Activated T-helper 1 cell treated with Interleukin-2 at 50 U/mL for 16 hours (primary cell): Measurements from ENCODE around the gene ILKAP.
A peak's percentile ranks its signal among the peaks of the same experiment; 100 is the strongest.

Experiments used
- DNase-seq: peaks from one replicate; pipeline ENCODE4 v3.0.0-alpha.2; 2020; ENCODE audit warnings: low read depth

The ILKAP gene

DNA sequence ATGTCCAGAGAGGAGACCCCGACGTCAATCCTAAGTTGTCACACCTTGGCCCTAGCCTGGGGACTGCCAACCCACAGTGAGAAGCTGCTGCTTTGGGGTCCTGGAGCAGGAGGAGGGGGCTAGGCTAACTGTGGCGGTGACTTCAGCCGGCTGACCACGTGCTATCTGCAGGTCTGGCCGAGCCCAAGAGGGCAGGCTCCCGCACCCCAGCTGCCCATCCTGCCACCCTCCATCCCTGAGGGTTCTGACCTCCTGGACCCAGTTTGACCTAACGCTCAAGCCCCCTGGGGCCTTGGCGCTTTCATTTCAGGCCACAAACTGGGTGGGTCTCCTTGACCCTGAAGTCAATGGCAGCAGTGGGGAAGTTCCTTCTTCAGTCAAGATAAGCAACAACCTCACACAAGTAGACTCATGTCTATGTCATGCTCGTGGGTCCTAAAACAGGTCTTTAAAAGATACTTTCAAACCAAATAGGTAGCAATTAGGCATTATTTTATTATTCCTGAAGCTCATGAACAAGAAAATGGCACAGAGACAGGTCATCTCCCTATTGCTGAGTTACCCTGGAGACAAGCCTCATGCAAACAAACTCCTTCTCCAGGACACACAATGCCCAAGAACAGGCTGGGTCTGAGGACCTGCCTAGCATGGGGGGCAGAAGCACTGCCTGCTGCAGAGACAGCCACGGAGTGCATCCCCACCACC is 34.1 kb upstream of the ILKAP start:
- no peak for DNase-seq

DNA sequence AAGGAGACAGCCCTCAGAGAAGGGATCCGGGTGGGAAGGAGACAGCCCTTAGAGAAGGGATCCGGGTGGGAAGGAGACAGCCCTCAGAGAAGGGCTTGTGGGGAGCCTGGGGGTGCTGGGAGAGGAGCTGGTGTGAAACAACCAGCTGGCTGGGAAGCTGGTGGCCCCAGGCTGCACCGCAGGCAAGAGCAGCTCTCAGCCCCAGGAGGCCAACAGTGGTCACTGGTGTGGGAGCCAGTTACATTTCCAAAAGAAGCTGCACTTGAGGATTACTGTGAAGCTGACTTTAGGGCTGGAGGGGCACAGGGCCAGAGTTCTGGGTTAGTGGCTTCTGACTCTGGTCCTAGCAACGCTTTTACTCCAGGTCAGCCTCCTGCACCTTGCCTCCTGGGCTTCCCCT is 33.1 kb upstream of the ILKAP start:
- DNase-seq: no peak

DNA sequence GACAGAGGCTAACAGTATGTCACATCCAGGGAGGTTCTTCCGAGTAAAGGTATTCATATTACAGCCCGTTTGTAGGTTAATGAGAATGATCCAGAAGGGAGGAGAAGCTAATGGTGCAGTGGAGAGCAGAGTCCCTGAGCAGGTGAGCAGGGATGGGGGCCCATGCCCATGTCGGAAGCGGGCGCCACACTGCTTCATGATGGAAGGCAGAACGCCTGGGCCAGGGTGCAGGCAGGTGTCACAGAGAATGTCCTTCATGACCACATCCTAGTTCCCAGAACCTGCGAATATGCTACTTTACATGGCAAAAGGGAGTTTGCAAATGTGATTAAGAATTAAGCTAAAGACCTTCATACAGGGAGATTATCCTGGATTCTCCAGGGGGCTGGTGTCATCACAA is 32.4 kb upstream of the ILKAP start:
- DNase-seq: no peak

DNA sequence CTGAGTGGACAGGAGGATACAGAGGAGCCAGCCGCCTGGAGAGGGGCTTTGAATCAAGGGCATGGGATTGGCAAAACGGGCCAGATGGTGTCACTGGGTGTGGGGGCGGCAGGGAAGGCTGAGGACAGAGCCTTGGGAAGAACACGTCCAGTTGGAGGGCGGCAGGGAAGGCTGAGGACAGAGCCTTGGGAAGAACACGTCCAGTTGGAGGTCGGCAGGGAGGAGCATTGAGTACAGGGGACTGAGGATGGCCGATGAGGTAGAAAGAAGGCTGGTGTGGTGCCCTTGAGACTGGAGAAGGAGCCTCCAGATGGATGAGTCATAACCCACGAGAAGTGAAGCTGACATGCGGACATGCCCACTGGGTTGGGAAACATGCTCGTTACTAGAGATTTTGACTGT is 31.8 kb upstream of the ILKAP start:
- no peak for DNase-seq

DNA sequence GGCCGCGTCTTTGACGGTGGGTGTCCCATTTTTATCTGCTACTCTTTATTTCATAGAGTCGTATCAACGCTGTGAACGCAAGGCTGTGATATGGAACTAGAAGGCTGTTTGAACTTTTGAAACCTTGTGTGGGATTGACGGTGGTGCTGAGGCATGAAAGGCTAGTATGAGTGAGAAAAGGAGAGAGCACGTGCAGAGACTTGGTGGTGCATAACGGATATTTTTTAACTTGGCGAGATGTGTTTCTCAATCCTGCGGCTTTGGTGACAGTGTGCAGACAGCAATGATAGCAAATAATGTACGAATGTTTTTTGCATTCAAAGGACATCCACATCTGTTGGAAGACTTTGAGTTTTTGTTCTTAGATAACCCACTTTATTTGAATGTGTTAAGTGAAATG is 30.1 kb upstream of the ILKAP start:
- no peak for DNase-seq

DNA sequence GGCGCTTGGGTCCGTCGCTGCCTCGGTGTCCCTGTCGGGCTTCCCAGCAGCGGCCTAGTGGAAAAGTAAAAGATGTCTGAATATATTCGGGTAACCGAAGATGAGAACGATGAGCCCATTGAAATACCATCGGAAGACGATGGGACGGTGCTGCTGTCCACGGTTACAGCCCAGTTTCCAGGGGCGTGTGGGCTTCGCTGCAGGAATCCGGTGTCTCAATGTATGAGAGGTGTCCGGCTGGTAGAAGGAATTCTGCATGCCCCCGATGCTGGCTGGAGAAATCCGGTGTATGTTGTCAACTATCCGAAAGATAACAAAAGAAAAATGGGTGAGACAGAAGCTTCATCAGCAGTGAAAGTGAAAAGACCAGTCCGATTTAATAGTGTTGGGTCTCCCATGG is 28.3 kb upstream of the ILKAP start:
- no peak for DNase-seq

DNA sequence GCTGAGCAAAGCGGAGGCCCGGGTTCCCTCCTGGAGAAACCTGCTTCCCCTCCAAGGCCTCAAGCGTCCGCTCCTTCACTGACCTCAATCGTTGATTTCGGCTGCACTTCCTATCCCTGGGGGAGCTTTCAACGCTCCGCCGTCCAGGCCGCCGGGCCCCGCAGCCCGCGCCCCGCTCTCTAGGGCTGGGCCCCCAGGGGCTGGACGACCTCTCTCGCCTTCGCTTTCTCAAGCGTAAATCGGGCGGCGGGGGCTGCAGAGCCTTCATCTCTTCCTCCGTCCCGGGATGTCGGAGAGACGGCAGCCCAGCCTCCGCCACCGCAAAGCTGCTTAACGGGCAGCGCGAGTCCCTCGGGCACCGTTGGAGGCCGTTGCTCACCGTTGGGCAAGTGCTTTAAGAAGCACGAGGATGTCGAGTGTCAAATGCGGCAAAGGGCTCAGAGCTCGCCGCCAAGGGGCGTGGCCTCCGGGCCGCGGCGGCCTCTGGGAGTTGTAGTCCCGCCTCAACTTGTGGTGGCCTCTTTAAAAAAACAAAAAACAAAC is 27.8 kb upstream of the ILKAP start:
- peak; percentile 66 for DNase-seq

DNA sequence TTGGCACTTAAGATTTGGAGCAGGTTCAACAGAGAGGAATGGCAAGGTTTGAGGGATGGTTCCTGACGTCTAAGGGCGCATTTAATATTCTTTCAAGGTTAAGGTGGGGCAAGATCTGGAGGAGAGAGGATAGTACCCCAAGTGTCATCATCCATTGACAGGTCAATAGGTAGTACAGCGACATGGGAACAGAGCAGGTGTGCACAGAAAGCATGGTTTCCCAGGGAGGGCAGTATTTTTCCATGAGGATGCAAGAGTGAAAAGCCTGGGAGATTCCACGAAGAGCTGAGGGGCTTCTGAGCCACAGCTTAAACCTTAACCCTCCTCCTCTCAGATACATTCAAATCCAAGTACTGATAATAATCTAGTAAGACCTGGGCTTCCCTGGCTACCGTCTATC is 27.2 kb upstream of the ILKAP start:
- no peak for DNase-seq

DNA sequence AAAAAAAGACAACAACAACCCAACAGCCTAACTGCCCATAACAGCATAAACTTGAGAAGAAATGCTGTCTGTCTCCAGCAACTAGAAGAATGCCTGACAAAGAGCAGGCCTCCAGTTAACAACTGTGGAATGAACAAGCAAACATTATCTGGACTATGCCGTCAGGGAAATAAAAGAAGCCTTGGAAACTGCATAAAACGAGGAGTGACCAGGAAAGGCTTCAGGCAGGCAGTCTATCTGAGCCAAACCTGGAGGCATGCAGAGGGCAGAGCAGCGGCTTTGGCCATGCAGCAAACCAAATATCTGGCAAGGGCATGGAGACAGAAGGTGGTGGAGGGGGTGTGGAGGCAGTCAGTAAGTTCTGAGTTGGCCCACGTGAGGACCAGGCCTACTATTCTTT is 25.2 kb upstream of the ILKAP start:
- no peak for DNase-seq

DNA sequence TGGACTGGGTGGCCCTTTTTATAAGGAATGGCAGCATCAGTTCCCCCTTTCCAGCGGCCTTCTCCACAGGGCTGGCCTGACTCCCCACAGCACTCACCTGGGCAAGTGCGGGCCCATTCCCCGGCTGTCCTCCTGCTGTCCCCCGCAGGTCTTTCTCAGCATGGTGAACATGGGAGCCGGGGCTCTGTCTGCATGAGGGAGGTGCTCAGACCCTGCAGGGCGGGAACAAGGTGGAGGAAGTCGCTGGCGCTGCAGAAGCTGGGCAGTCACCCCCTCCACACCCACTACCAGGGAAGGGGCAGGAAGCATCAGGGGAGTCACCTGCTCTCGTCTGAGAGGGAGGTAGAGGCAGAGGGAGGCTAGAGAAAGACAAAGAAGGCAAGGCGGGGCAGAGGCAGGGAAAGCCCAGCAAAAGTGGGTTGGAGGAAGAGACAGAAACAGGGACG is 24.1 kb upstream of the ILKAP start:
- no peak for DNase-seq

DNA sequence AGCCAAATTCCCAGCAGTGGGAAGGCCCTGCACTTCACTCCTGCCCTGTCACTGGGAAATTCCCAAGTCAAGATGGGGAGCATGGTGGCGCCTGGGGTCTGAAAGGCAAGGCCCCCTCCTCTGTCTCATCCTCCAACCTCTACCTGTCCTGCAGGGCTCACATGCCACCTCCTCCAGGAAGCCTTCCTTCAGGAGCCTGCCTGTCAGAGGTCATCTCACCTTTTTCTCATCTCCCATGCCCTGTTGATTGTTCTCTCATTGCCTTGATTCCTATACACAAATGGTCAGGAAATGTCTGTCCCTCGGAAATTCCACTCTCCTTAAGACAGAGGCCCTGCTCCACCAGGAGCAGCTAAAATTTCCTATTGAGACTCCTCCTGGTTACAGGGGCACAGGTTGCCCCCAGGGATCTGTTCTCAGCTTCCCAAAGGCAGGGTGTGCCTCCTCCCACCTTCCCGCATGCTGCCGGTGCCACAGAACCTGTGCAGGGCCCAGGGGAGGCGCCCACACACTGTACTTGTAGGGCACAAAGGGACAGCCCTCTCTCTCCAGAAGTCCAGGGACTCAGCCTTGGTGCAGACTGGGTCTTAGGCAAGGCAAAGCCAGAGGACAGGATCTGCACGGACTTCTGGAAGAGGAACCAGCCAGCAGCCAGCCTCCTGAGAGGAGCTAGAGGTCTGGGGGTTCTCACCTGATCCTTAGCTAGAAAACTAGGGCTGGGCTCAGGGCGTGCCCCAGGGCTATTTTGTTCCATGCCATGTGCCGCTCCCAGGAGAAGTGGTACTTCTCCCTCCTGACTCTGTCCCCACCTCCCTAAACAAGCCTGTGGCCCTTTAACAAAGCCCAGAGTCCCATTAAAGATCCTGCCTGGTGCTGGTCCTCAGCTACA is 23.4 kb upstream of the ILKAP start:
- no peak for DNase-seq

DNA sequence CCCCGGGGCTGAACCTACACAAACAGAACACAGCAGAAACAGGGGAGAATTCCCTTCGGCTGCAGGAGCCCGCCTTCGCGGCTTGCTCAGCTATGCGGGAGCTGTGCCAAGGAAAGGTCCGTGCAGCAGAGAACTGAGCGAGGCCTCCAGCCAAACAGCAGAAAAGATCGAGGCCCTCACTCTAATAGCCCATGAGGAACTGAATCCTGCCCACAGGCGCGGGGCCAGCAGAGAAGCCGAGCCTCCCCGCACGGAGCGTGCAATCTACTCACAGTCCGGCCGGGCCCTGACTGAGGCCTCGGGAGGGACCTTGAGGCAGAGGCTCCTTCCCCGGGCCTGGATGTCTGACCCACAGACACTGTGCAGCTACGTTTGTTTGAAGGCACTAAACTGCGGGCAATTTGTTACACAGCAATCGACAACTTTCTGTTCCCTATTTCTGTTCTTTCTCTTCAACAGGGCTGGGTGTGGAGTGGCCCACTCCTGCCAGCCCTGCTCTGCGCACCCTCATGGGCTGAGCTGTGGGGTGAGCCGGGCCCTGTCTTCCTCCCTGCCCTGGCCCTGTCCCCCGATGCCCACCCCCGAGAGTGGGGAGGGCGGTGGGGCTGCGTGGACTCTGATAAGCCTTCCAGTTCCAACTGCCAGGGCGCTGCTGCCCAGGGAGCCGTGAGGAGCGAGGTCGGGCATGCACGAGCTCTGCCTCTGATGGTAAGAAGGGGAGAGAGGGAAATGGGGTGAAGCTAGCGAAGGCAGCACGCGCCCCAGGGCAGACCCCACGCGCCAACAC is 22.6 kb upstream of the ILKAP start:
- DNase-seq: no peak

DNA sequence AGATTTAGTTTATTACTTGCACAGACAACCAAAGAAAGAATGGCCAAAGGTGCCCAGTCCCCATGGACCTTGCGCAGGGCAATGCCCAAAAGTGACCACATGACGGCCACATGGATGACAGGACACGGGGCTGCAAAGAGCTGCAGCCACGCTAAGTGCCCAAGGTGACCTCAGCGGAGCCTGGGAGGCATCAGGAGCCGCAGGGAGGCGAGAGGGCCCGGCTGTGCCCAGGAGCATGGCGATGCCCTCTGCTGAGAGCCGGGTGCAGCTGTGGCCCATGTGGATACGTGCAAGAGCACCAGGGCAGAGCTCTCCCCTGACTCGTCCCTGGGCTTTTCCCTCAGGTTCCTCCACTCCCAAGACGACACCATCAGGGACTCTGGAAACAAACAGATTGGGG is 21.6 kb upstream of the ILKAP start:
- no peak for DNase-seq

DNA sequence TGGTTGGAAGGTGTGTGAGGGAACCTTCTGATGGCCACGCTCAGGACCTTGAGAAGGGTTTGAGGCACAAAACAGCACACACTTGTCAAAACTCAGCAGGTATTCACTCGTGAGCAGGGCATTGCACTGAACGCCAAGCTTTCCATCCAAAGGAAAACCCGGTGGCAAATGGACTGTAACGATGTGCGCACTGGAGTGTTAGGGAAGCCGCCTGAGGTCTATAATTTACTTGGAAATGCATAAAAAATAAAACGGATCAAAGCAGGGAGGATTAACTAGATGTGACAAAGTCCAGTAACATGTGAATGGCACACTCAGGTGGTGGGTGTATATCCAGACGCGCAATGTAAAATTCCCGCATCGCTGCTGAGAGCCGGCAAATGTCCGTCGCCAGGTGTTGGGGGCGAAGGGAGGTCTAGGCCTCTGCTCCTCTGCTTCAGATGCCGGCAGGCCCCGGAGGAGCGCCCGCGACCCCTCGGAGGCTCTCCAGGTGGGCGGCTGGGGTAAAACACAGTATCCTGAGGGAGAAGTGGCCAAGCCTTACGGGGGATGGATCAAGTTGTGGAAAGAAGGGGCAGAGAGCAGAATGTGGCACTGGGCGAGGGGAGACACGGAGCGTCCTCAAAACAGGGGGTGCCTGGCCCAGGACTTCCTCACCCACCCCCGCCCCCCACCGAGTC is 21.0 kb upstream of the ILKAP start:
- no peak for DNase-seq

DNA sequence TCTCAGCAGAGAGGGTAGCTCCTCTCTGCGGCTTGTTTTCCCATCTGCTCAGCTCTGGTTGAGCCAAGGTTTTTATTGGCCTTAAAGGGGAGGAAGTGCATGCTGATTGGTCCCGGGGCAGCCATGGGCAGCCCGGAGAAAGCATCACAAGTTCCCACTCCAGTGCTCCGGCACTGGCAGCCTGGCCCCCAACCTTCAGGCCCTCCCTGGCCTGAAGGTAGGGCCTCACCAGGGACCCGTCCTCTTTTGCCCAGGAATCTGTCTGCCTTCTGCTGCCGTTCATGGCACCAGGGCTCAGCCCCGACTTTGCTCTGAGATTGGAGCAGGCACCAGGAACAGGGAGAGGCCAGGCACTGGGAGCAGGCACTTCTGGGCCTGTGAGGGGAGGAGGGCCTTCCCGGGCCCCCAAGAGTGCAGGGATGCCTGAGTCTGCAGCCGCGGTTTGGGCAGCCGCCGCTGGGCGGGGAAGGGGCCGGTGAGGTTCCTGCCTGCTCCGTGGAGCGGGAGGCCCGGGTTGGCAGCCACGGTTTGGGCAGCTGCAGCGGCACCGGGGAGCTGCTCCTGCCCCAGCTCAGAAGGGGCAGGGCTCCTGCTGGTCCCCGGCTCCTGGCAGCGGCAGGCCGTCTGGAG is 17.5 kb upstream of the ILKAP start:
- DNase-seq: no peak

DNA sequence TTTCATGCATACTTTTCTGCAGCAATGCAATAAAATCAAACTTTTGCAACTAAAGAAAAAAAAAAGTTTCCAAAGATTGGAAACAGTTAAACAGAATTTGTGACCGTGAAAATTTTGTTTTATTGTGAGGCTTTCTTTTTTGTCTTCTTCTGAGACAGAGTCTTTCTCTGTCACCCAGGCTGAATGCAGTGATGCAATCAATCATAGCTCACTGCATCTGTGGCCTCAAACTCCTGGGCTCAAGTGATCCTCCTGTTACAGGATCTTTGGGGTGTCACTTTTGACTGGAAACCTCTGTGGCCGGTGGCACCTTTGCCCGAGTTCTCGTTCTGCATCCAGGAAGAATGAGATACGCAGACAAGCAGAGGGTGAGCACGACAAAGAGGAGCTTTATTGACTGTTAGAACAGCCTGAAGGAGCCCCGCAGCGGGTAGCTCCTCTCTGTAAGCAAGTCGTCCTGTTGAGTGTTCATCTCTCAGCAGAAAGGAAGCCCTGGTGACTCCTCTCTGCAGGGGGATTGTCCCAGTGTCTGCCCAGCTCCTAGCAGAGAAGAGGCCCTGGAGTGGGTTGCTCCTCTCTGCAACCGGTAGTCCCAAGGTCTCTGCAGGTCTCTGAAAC is 16.9 kb upstream of the ILKAP start:
- no peak for DNase-seq

DNA sequence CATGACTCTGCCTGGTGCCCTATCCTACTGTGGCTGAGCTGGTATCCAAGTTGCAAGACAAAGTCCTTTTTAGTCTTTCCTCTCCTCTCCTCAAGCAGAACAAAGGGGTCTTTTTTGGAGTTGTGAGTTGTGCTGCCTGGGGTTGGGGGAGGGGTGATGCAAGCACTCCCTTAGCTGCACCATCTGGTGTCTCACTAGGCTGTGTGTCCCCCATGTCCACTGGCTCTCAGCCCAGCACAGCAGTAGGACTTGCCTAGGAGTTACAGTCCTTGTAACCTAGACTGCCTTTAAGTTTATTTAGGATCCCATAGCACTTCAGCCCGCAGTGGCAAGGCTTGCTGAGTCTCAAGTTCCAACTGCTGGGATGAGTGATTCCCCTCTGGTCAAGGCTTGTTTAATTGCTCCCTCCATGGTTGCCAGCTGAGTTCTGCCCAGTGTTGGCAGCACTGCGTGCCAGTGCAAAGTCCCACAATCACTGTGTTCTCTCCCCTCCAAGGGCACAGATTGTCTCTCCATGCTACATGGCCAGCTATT is 13.2 kb upstream of the ILKAP start:
- no peak for DNase-seq

DNA sequence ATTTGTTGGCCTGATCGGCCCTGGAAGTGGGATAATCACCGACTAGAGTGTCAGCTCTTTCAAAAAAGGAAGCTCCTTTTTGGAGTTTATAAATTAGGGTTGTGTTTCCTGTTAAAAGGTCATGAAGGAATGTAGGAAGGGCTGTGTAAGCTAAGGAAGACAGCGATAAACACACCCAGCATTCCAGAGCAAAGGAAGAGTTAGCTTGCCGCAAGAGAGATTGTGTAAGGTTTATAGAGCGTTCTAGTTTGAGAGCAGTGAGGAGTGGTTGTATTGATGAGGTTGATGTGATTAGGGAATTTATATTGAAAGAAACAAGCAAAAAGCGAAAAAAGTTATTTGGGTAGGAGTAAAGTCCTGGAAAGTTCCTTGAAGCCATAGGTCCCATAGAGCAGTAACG is 3.5 kb upstream of the ILKAP start:
- no peak for DNase-seq

DNA sequence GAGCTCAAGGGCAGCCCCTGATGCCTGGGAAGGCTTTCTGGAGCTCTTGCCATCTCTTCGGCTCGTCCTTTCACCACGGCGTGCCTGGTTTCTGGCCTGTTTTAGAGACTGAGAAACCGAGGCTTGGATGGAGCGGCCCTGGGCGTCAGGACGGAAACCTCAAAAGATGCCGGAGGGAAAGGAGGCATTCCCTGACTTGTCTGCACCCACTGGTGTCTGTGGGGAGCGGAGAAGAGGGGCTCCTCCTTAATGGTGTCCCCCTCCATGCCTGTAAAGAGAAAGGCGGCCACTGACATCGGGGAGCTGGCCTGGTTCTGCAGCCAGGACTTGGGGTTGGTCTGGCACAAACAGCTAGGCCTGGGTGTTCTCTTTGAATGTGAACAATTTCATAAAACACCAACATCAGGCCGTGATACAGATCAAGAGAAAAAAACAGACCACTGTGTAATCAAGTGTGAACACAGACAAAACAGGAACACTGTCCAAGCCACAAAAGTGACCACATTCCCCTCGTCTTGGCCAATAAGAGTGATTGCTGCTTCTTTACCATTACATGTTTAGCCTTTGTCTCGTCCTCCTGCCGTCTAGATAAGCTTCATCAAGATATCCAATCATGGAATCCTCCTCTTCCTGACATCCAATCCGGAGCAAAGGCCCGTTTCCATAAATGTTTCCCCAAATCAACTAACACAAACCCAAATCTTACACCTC is 633 bp upstream of the ILKAP start:
- no peak for DNase-seq
